Lower leg skin (tissue), 3 donors: Measurements from ENCODE around the gene REC114.

Experiments
- POLR2A ChIP-seq, 2 donors: fragments of 450-650 bp; IDR thresholded peaks; one replicate each; pipeline ENCODE4 v1.6.1; 2016 to 2017; ENCODE audit warnings: antibody characterized with exemption in 2 of 2, mild to moderate bottlenecking in 1 of 2, moderate library complexity in 1 of 2
- TF ChIP-seq, protein P1 (sequence below), 3 donors: fragments of 450-650 bp; IDR thresholded peaks; one replicate each; pipeline ENCODE4 v1.5.1; 2016; ENCODE audit warnings: antibody characterized with exemption in 3 of 3, mild to moderate bottlenecking in 3 of 3, moderate library complexity in 2 of 3

GRCh38 chr15:73600413-73601335 is 157.7 kb downstream of the REC114 start:
- TF ChIP-seq, protein P1, sequence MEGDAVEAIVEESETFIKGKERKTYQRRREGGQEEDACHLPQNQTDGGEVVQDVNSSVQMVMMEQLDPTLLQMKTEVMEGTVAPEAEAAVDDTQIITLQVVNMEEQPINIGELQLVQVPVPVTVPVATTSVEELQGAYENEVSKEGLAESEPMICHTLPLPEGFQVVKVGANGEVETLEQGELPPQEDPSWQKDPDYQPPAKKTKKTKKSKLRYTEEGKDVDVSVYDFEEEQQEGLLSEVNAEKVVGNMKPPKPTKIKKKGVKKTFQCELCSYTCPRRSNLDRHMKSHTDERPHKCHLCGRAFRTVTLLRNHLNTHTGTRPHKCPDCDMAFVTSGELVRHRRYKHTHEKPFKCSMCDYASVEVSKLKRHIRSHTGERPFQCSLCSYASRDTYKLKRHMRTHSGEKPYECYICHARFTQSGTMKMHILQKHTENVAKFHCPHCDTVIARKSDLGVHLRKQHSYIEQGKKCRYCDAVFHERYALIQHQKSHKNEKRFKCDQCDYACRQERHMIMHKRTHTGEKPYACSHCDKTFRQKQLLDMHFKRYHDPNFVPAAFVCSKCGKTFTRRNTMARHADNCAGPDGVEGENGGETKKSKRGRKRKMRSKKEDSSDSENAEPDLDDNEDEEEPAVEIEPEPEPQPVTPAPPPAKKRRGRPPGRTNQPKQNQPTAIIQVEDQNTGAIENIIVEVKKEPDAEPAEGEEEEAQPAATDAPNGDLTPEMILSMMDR (IDR thresholded peaks at IDR 0.05): no peak
- no peak for TF ChIP-seq POLR2A (IDR thresholded peaks at IDR 0.05)
